Stimulated activated naive CD8-positive, alpha-beta T cell treated with anti-CD3 and anti-CD28 coated beads, Interleukin-15, amount 100 ng/mL, for 72 hours (primary cell): ENCODE results near the gene IFNGR2.

Source experiments
- ATAC-seq: fragments of 150-1000 bp; cut with Tn5 transposase; 2 replicates; pipeline ENCODE4 v1.10.0; 2021; ENCODE audit warnings: mild to moderate bottlenecking, moderate library complexity
- DNase-seq, 2 donors: peaks; one replicate each; pipeline ENCODE4 v3.0.0; 2021 to 2022
- H3K27ac Mint-ChIP-seq, 2 donors: one replicate each; pipeline ENCODE4 v1.8.0; 2022; ENCODE audit warnings: mild to moderate bottlenecking in 2 of 2, mixed read lengths in 2 of 2, moderate library complexity in 2 of 2
- H3K27me3 Mint-ChIP-seq: one replicate; pipeline ENCODE4 v1.8.0; 2022; ENCODE audit warnings: mixed read lengths
- H3K4me1 Mint-ChIP-seq: one replicate; pipeline ENCODE4 v1.8.0; 2022; ENCODE audit warnings: mild to moderate bottlenecking, mixed read lengths
- H3K4me3 Mint-ChIP-seq, 2 donors: one replicate each; pipeline ENCODE4 v1.8.0; 2022; ENCODE audit warnings: mild to moderate bottlenecking in 2 of 2, mixed read lengths in 2 of 2, moderate library complexity in 1 of 2
- H3K9me3 Mint-ChIP-seq, 2 donors: one replicate each; pipeline ENCODE4 v1.8.0; 2022; ENCODE audit warnings: mixed read lengths in 2 of 2

Gene IFNGR2

DNA sequence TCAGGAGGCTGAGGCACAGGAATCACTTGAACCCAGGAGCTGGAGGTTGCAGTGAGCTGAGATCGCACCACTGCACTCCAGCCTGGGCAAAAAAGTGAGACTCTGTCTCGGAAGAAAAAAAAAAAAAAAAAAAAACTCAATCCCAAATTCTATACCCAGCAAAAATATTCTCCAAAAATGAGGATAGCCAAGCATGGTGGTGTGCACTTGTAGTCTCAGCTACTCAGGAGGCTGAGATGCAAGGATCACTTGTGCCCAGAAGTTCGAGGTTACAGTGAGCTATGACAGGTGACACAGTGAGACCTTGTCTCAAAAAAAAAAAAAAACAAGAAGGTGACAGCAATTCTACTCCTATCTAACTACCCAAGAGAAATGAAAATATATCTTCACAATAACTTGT, 70.1 kb downstream of the IFNGR2 start:
- DNase-seq = no peak
- H3K4me1 Mint-ChIP-seq = peaks cover 15% of the 10 kb centered on the region
- no peaks in the 10 kb centered on the region for H3K9me3 Mint-ChIP-seq
- no peaks in the 10 kb centered on the region for H3K27me3 Mint-ChIP-seq
- no peak overlapping the region for H3K27ac Mint-ChIP-seq
- no peak for ATAC-seq
- no peak overlapping the region for H3K4me3 Mint-ChIP-seq

DNA sequence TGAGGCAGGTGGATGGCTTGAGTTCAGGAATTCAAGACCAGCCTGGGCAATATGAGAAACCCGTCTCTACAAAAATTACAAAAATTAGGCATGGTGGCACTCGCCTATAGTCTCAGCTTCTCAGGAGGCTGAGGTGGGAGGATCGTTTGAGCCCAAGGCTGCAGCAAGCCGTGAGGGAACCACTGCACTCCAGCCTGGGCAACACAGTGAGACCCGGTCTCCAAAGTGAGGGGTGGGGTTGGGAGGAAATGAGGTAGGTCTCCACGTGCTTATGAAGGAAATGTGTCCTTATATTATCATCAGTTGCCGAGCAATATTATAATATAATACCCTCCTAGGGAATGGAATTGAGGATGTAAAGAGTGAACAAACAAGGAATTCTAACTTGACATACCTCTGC, 73.9 kb downstream of the IFNGR2 start:
- peak overlapping the region; percentile 18 to 26 for H3K4me3 Mint-ChIP-seq
- H3K9me3 Mint-ChIP-seq = no peaks in the 10 kb centered on the region
- no peaks in the 10 kb centered on the region for H3K27me3 Mint-ChIP-seq
- no peak for ATAC-seq
- no peak overlapping the region for H3K27ac Mint-ChIP-seq
- DNase-seq = no peak
- H3K4me1 Mint-ChIP-seq = peaks cover 12% of the 10 kb centered on the region

- H3K27ac Mint-ChIP-seq = peak overlapping the region in 1 of 2 donors; percentile 88
- no peak for ATAC-seq
- no peaks in the 10 kb centered on the region for H3K9me3 Mint-ChIP-seq
- peaks cover 12% of the 10 kb centered on the region for H3K4me1 Mint-ChIP-seq
- H3K27me3 Mint-ChIP-seq = no peaks in the 10 kb centered on the region
- peak overlapping the region; percentile 91 to 96 for H3K4me3 Mint-ChIP-seq
- no peak for DNase-seq
Observed at GRCh38 chr21:33478182-33478581, 75.0 kb downstream of the IFNGR2 start.

- Mint-ChIP-seq H3K4me3 (peak overlapping the region; percentile 91 to 96), H3K9me3 (no peaks in the 10 kb centered on the region), H3K27me3 (no peaks in the 10 kb centered on the region), H3K4me1 (peaks cover 8% of the 10 kb centered on the region), H3K27ac (peak overlapping the region; percentile 86 to 92)
- ATAC-seq (peak; percentile 31), DNase-seq (peak in 1 of 2 donors; percentile 42)
Observed at GRCh38 chr21:33478935-33479678, 75.9 kb downstream of the IFNGR2 start.

DNA sequence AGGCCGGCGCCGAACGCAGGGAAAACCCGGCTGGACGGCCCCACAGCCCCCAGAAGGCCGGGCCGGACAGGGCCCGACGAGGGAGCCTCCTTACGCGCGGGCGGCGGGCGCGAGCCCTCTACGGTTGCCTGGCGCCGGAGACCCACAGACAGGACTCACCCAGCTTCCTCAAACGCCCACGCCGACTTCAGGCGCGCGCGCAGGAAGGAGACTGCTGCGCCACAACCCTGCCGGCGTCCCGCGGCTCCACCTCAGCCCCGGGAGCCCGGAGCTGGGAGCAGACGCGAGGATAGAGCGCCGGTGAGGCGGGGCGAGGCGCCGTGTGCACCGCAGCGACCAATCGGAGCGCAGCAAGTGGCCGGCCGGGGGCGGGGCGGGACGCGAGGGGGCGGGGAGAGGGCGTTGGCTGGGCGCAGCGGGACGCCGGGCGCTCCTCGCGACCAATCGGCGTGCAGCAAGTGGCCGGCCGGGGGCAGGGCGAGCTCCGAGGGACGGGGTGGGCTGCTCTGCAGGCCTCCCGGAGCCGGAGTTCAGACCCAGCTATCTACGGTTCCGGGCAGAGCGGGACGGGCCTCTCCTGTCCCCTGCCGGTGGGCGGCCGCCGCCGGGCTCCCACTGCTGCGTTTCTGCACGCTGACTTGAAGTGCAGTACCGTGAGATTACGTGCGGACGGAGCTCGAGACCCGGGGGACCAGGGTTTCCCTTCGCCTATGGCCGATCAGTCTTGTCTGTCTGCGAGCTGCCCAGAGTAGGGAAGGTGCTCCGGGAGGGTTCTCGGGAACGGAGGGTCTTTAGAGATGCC, 76.7 kb downstream of the IFNGR2 start, which contains the start of gene TMEM50B:
TSS of gene TMEM50B (minus strand) at position 296 of the 802 bp plus-strand sequence. CDS start 11,089 bp downstream, outside the sequence.
- peaks cover 8% of the 10 kb centered on the region for H3K4me1 Mint-ChIP-seq
- peak within 1 kb of the TSS; percentile 91 to 96 for H3K4me3 Mint-ChIP-seq
- DNase-seq = peak; percentile 97 to 98
- H3K27ac Mint-ChIP-seq = peak within 1 kb of the TSS; percentile 95
- peak; percentile 95 for ATAC-seq
- H3K27me3 Mint-ChIP-seq = no peaks in the 10 kb centered on the region
- no peaks in the 10 kb centered on the region for H3K9me3 Mint-ChIP-seq

GRCh38 chr21:33480481-33481103, 77.4 kb downstream of the IFNGR2 start:
- Mint-ChIP-seq H3K27me3 (no peaks in the 10 kb centered on the region), H3K27ac (peak overlapping the region; percentile 95), H3K4me3 (peak overlapping the region; percentile 91 to 96), H3K9me3 (no peaks in the 10 kb centered on the region), H3K4me1 (peaks cover 8% of the 10 kb centered on the region)
- DNase-seq = no peak
- no peak for ATAC-seq

- Mint-ChIP-seq H3K4me3 (peak overlapping the region; percentile 91 to 96), H3K27ac (no peak overlapping the region), H3K9me3 (no peaks in the 10 kb centered on the region), H3K4me1 (peaks cover 8% of the 10 kb centered on the region), H3K27me3 (no peaks in the 10 kb centered on the region)
- ATAC-seq = no peak
- DNase-seq = no peak
Observed at GRCh38 chr21:33481314-33481943, 78.2 kb downstream of the IFNGR2 start.
